ENCODE results near the gene ACSF2.
A peak's percentile ranks its signal among the peaks of the same experiment; 100 is the strongest.

Gene ACSF2

GRCh38 chr17:50437409-50437808 is 11.4 kb downstream of the ACSF2 start:
- TF ChIP-seq ZFX (IDR thresholded peaks at IDR 0.05) (no peak), CTCF (conservative IDR thresholded peaks at IDR 0.05) (no peak)
- H3K27ac ChIP-seq, result no peak overlapping the region

DNA sequence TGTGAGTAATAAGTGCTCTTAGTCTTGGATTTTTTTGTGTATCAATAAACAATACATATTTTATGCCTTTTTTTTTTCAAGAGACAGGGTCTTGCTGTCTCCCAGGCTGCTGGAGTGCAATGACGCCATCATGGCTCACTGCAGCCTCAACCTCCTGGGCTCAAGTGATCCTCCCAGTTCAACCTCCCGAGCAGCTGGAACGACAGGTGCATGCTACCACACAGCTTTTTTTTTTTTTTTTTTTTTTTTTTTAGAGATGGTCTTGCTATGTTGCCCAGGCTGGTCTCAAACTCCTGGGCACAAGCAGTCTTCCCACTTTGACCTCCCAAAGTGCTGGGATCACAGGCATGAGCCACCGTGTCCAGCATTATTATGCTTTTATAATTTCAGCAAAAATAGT is 13.0 kb downstream of the ACSF2 start:
- TF ChIP-seq CTCF (conservative IDR thresholded peaks at IDR 0.05) (no peak), ZFX (IDR thresholded peaks at IDR 0.05) (no peak)
- no peak overlapping the region for H3K27ac ChIP-seq

DNA sequence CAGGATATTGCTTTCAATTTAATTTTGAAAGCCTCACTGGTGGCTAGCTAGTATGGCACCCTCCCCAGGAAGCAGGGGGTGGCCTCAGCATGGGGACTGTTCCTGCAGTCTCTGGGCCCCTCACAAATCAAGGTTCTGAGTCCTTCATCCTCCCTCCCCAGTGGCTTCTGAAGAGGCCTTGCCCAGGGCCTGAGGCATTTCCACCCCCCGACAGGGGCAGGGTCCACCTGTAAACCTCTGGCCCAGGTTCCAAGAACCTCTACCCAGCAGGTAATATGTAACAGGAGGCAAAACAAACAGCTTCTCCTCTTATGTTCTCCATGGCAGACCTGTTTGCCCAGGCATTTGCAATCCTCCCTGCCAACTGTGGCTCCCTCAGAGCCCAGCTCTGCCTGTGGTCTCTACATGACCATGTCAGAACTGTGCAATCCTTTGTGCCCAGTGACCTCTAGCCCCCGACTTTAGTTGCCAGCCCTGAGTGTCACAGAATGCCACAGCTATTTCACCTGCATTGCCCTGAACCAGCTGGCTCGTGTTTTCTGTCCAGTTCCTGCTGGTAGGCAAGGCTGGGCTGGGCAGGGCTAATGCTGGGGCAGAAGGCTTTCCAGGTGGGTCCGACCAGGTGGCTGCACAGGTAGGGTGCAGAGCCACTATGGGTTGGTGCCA is 14.3 kb downstream of the ACSF2 start:
- H3K27ac ChIP-seq, result peak overlapping the region; percentile 4; the same call in 1 of the 2 replicates
- no peak for TF ChIP-seq CTCF (conservative IDR thresholded peaks at IDR 0.05)
- no peak for TF ChIP-seq ZFX (IDR thresholded peaks at IDR 0.05)

DNA sequence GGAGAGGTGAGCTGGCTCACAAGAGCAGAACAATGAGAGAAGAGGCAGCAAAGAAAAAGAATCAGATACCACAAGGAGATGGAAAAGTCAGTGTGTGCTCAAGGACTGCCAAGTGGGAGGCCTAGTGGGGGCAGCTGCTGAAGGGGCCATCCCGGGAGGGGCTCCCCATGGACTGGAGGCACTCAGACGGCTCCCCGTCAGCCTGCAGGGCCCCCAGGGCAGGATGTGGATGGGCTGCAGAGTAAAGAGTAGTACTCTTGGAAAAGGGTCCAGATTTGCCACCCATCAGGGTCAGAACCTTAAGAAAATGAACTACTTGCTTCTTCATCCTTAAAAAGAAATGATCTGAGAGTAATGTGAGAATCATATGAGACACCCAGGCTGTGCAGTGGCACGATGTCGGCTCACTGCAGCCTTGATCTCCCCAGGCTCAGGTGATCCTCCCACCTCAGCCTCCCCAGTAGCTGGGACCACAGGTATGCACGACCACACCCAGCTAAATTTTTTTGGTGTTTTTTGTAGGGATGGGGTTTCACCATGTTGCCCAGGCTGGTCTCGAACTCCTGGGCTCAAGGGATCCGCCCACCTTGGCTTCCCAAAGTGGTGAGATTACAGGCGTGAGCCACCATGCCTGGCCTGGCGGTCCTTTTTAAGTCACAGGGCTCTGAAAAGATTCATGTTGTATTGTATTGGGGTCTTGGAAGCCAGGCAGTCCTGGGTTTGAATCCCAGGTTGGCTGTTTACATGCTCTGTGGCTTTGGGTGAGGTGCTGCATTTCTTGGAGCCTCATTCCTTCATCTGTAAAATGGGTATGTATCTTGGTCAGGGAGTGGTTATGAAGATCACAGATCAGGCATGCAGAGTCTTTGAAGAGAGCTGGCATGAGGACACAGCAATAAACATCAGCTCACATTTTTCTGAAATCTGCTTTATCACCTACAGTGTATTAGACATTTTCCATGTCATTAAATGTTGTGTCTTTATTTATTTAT is 15.1 kb downstream of the ACSF2 start:
- TF ChIP-seq ZFX (IDR thresholded peaks at IDR 0.05) (no peak), CTCF (conservative IDR thresholded peaks at IDR 0.05) (no peak)
- peak overlapping the region; percentile 4; the same call in 1 of the 2 replicates for H3K27ac ChIP-seq

GRCh38 chr17:50443505-50443974 is 17.5 kb downstream of the ACSF2 start:
- TF ChIP-seq ZFX (IDR thresholded peaks at IDR 0.05) (no peak), CTCF (conservative IDR thresholded peaks at IDR 0.05) (no peak)
- no peak overlapping the region for H3K27ac ChIP-seq

DNA sequence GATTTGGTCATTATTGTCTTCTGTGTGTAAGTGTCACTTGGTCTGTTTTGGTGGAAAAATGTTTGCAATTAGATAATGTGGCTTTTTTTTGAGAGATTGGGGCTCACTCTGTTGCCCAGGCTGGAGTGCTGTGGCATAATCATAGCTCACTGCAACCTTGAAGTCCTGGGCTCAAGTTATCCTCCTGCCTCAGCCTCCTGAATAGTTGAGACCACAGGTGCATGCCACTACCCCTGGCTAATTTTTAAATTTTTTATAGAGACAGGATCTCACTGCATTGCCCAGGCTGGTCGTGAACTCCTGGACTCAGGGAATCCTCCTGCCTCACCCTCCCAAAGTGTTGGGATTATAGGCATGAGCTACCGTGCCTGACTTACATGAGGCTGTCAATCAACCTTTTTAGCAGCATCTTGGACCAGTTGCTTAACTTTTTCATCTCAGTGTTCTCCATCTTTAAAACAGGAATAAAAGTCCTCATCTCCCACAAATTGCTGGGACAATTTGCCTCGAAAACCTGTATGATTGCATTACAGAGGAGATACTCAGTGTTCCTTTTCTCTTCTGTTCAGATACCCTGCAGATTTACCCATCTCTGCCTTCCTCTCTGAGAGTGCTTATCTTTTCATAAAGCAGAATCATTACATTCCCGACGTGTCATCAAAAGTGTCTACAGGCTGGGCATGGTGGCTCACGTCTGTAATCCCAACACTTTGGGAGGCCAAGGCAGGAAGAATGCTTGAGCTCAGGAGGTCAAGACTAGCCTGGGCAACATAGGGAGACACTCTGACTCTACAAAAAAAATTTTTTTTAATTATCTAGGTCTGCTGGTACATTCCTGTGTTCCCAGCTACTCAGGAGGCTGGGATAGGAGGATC is 19.1 kb downstream of the ACSF2 start:
- no peak overlapping the region for H3K27ac ChIP-seq
- TF ChIP-seq ZFX (IDR thresholded peaks at IDR 0.05) (no peak), CTCF (conservative IDR thresholded peaks at IDR 0.05) (no peak)
